ENCODE data around the gene ATP5PD.
"Not testable (repeated sequence)": the region's sequence is repeated elsewhere in the genome, so short reads cannot be mapped to it uniquely, and the experiment has no call there.

Gene ATP5PD

DNA sequence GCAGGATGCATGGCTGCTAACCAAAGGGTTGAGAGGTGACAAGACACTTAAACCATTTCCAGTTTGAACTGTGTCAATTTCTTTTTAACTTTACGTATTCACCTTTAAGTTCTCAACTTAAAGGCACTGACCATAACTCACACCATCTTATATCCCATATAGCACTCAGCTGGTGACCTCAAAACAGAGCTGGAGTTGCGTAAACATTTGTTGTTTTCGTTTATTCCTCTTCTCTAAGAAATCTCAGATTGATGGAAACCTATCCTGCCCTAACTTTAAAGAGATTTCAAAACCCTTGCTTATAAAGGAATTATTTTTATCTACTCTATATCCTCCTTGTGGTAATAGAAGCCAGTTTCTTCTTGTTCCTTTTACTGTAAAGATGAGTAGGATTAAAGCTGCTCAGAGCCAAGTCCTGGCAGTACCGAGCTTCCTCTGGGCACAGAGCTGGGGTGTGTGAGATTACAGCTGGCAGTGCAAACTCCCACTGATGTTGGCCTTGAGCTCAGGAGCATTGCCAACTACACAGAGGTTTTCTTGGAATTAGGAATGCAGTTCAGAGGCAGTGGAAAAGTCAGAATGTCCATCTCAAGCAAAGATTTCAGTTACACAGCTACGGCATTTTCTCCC, 1.6 kb upstream of the ATP5PD start:
- no peak for DNase-seq

- no peak for DNase-seq
Measured at GRCh38 chr17:75047398-75048098, 779 bp upstream of the ATP5PD start.

GRCh38 chr17:75045946-75046406, 793 bp downstream of the ATP5PD start:
- not testable (repeated sequence) for DNase-seq

GRCh38 chr17:75044716-75045115, 2.1 kb downstream of the ATP5PD start:
- DNase-seq: no peak

DNA sequence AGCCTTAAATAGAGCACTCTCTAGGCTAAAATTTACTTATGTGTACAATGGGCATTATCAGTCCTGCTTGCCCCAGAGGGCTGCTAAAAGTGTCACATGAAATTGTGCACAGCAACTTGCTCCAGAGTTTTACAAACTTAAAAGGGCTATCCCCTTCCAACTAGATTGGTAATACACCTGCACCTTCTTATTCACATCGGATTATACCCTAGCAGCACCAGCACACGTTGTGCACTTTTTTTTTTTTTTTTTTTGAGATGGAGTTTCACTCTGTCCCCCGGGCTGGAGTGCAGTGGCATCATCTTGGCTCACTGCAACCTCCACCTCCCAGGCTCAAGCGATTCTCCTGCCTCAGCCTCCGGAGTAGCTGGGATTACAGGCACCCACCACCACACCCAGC, 3.0 kb downstream of the ATP5PD start:
- not testable (repeated sequence) for DNase-seq

DNA sequence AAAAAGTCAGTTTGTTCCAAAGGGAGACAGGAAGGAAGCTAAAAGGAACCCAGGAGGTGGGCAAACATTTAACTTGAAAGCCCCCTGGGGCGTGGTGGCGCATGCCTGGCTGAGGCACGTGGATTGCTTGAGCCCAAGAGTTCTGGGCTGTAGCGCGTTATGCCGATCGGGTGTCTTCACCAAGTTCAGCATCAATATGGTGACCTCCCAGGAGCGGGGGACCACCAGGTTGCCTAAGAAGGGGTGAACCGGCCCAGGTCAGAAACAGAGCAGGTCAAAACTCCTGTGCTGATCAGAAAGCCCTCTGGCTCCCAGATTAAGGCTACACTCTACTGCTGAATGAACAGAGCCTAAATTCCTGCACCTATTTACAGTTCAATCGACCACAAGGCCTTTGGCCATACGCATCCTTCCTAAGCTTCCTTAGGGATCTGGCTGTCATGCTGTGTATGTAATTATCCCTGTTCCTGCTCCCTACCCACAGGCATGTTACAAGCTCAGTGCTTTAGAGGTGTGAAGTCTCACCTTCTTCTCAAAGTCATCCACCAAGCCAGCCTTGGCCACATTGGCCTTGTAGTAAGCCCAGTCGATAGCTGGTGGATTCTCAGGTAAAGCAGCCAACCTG, 5.0 kb downstream of the ATP5PD start:
- no peak for DNase-seq

DNA sequence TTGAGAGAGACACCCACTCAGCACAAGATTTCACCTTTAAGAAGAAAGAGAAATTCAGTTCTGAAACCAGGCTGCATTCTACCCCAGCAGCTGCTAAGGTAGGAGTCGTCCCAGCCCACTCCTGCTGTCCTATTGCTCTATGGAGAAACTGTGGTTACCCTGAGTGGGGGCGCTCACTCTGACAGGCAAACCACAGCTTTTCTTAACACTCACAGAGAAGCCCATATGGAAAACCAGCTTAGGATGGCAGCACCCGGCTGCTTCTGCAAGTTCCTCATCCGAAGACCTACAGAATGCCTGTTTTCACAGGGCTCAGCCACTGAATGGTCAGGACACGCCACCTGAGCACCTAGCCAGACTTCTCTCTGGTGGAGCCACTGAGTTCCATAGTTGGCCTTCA, 7.5 kb downstream of the ATP5PD start:
- peak; percentile 77 for DNase-seq

GRCh38 chr17:75036643-75037268, 10.0 kb downstream of the ATP5PD start:
- no peak for DNase-seq

DNA sequence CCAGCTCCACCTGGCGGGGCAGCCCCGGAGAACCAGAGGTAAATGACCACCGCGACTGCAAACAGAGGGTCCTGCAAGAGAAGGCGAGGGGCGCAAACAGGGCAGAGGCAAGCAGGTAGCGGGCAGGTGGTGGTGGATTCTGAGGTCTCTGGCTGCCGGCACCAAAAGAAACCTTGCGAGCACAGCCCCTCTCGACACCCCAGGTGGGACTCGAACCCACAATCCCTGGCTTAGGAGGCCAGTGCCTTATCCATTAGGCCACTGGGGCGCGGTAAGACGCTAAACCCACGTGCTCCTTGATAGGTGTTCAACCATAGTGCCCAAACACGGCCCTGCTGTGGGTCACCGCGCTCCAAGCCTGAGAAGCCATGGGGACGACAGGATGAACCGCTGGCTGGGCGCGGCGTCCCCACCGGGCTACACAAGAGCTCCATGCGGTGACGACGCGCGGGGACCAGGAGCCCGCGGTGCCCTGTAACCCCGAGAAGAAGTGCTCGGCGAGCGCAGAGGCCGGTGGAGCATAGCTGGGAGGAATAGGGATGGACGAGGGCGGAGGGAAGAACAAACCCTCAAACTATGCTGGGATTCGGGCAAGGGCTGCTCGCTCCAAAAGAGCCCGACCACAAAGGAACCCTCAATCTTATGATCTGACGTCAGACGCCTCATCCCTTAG, 12.4 kb downstream of the ATP5PD start:
- peak; percentile 88 for DNase-seq

DNA sequence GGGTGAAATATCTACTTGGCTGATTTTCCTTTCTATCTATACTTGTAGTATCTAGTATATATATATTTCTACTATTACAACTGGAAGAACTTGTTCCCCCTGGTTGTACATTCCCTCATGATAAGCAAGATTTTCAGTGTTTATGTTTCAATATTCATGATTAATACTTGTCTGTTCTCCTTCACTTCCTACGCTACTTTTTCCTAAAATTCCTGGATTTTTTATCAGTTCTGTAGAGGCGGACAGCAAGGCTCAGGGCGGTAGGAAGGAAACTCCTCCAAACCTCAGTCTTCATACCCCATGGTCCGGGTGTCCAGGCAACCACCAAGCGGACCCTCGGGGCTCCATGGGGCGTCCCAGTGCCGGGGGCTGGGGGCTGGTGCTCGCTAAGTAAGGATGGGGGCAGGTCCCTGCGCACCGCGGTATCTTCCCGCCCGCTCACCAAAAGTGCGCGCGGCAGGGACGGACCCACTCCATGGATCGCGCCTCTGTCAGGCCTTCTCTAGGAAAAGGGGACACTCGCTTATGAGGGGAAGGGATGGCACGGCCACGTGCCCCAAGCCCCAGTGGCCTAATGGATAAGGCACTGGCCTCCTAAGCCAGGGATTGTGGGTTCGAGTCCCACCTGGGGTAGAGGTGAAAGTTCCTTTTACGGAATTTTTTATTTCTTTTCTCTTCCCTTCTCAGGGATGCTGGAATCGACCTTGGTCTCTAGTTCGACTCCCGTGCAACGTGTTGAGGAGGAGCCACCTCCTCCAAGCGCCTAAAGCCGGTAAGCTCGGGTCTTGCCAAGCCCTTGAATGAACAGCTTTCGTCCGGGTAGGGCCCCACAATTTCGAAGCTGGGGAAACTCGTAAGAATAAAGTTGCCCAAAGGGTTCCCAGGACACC, 13.2 kb downstream of the ATP5PD start:
- peak; percentile 84 for DNase-seq

DNA sequence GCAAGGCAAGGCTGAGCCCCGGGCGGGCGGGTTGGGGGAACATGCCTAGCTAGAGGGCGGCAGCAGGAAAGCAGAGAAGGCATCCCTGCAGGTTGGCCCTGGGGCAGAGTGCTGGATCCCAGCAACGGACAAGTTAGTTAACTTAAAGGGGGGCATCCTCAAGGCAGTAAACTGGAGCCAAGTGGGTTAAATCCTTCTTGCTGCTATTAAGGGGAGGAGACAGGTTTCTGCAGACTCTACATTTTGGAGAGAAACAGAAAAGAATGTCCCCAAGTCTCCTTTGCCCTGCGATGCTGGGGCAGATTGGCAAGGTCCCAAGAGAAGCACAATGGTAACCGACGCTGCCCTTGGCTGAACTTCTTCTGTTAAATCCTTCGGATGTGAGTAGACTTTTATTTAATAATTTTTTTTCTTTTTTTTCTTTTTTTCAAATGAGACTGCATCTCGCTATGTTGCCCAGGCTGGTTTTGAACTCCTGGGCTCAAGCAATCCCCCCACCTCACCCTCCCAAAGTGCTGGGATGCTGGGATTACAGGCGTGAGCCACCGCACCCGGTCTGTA, 14.0 kb downstream of the ATP5PD start:
- DNase-seq: no peak

GRCh38 chr17:75031972-75032719, 14.6 kb downstream of the ATP5PD start:
- peak; percentile 30 for DNase-seq

- DNase-seq: no peak
Measured at GRCh38 chr17:75030161-75030560, 16.6 kb downstream of the ATP5PD start.

GRCh38 chr17:75026650-75027049, 20.1 kb downstream of the ATP5PD start:
- DNase-seq: not testable (repeated sequence)

- peak; percentile 76 for DNase-seq
Measured at GRCh38 chr17:75025398-75025734, 21.4 kb downstream of the ATP5PD start.

- DNase-seq: no peak
Measured at GRCh38 chr17:75024686-75025397, 21.9 kb downstream of the ATP5PD start.

DNA sequence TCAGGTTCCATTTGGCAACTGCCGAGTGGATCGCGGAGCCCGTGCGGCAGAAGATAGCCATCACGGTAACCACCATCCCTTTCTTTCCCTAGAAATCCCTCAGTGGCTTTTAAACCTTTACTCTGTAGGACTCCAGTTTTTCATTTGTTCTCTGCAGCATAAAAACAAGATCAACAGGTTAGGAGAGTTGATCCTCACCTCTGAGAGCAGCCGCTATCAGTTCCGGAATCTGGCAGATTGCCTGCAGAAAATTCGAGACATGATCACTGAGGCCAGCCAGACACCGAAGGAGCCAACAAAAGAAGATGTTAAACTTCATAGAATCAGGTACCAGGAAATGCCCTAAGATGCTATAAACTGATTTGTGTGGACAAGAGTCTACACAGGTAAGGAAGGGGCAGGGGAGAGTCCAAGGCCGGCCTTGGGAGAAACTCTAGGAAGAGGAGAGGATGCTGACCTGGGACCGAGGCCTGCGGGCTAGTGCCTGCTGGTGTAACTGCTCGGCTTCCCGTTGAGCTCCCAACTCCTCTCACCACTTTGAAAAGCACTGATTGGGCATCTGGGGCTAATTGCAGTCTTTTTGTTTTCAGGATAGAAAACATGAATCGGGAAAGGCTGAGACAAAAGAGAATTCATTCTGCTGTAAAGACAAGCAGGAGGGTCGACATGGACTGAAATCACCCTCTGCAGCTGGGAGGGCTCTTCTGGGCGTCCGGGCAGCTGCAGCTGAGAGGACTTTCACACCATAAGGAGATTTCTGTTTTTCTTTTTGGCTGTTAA, 26.2 kb downstream of the ATP5PD start:
- no peak for DNase-seq

- DNase-seq: no peak
Measured at GRCh38 chr17:75019710-75020109, 27.1 kb downstream of the ATP5PD start.

DNA sequence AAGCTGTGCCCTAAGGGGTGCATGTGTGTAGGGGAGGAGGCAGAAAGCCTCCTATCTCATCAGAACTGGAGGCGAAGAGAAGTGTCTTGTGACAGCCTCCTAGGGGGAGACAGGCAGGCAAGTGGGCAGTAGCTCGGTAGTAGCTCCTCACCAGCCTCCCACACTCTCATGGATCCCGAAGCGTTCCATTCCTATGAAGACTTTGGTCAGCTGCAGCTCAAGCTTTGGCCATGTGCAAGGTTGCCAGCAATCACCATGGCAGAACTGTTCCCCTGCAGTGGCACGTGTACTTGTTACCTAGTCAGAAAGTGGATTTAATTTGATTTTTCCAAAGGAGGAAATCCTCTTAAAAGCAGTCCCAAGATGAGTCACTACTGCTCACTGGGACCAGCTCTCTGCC, 27.6 kb downstream of the ATP5PD start:
- no peak for DNase-seq

All from GDM1 (cell line).